DND-41 (cell line): Measurements from ENCODE around the gene LMO3.

Experiments
- ATAC-seq: fragments of 200-7000 bp; cut with Tn5 transposase; 3 replicates; pipeline ENCODE4 v1.9.1; 2021; ENCODE audit warnings: low read depth; ENCODE audit not compliant: insufficient read depth
- DNase-seq: peaks from one replicate; pipeline ENCODE4 v3.0.0-alpha.2; 2020
- H2AFZ ChIP-seq: 2 replicates; pipeline ENCODE4 v1.6.0; 2012; ENCODE audit warnings: low read depth, low read length
- H3K27ac ChIP-seq: 2 replicates; pipeline ENCODE4 v1.5.1; 2012; ENCODE audit warnings: low read length, inconsistent platforms
- H3K27me3 ChIP-seq: fragments of 200-600 bp; sonication (generic); 2 replicates; pipeline ENCODE4 v1.6.0; 2012; ENCODE audit warnings: low read length, mild to moderate bottlenecking, inconsistent platforms; ENCODE audit not compliant: insufficient read depth, poor library complexity
- H3K36me3 ChIP-seq: 2 replicates; pipeline ENCODE4 v1.5.1; 2012; ENCODE audit warnings: low read length, inconsistent platforms; ENCODE audit not compliant: insufficient read depth
- H3K4me1 ChIP-seq: 2 replicates; pipeline ENCODE4 v1.5.1; 2012; ENCODE audit warnings: mild to moderate bottlenecking, low read length; ENCODE audit not compliant: insufficient read depth
- H3K4me2 ChIP-seq: 2 replicates; pipeline ENCODE4 v1.6.0; 2012; ENCODE audit warnings: mild to moderate bottlenecking, moderate library complexity, low read length, inconsistent platforms; ENCODE audit not compliant: insufficient read depth
- H3K4me3 ChIP-seq, 2 experiments: fragments of 200-600 bp in 1 of 2; shearing (Covaris generic) in 1 of 2; 2 replicates each; pipeline ENCODE4 v1.5.1; 2012 to 2016; ENCODE audit warnings: inconsistent platforms in 2 of 2, low read length in 2 of 2, mild to moderate bottlenecking in 2 of 2, low read depth in 1 of 2, moderate library complexity in 1 of 2
- H3K79me2 ChIP-seq: 2 replicates; pipeline ENCODE4 v1.6.0; 2012; ENCODE audit warnings: low read length, inconsistent platforms; ENCODE audit not compliant: insufficient read depth
- H3K9ac ChIP-seq: 2 replicates; pipeline ENCODE4 v1.6.0; 2012; ENCODE audit warnings: low read depth, mild to moderate bottlenecking, inconsistent platforms, low read length, moderate library complexity
- H3K9me3 ChIP-seq: 2 replicates; pipeline ENCODE4 v1.5.1; 2012; ENCODE audit warnings: low read length, moderate library complexity, mild to moderate bottlenecking, inconsistent platforms; ENCODE audit not compliant: insufficient read depth, severe bottlenecking
- H4K20me1 ChIP-seq: 2 replicates; pipeline ENCODE4 v1.6.0; 2012; ENCODE audit warnings: low read length; ENCODE audit not compliant: insufficient read depth
- EZH2 ChIP-seq: IDR thresholded peaks from 3 replicates; pipeline ENCODE4 v1.6.1; 2012; ENCODE audit warnings: borderline replicate concordance, low read depth, mild to moderate bottlenecking, moderate library complexity, low read length, inconsistent platforms; ENCODE audit not compliant: severe bottlenecking
- TF ChIP-seq, protein P1 (sequence below): IDR thresholded peaks from 2 replicates; pipeline ENCODE4 v1.5.1; 2012; ENCODE audit warnings: borderline replicate concordance, low read length, moderate library complexity, mild to moderate bottlenecking; ENCODE audit not compliant: poor library complexity, severe bottlenecking; ENCODE audit errors: extremely low read depth

LMO3 gene

DNA sequence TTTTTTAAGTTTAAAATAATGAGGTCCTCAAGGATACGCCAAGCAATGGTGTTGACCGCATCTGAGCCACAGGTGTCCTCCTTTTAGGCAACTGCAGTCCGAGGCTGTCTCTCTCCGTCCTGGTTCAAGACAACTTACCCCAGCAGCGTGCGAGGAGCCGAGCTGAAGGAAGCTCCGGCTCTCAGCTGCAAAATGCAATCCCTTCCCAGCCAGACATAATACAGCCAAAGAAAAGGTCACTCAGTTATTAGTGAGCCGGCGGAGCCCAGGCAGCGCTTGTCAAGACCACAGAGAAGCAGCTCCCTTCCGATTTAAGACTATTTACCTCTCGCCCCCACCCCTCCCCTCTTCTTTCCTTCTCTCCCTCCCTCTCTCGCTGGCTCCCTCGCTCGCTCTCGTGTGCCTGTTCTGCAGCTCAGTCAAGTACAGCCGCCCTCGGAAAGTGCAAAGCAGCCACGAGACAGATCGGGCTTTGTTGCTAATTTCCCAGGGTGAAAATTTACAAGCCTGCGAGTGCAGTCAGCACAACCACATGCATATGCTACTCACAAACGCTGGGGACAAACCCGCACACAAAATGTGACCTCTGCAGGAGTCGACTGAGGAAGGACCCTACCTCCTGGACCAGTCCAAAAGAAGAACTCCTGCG, 363 bp upstream of the LMO3 start:
- H3K36me3 ChIP-seq = no peaks in the 10 kb centered on the region
- H3K9ac ChIP-seq = no peak overlapping the region
- no peaks in the 10 kb centered on the region for H3K79me2 ChIP-seq
- H3K4me2 ChIP-seq = no peak overlapping the region
- ATAC-seq = no peak
- H3K9me3 ChIP-seq = no peaks in the 10 kb centered on the region
- DNase-seq = no peak
- no peak overlapping the region for H2AFZ ChIP-seq
- no peak overlapping the region for H3K4me3 ChIP-seq
- no peak for TF ChIP-seq EZH2
- TF ChIP-seq, protein P1, sequence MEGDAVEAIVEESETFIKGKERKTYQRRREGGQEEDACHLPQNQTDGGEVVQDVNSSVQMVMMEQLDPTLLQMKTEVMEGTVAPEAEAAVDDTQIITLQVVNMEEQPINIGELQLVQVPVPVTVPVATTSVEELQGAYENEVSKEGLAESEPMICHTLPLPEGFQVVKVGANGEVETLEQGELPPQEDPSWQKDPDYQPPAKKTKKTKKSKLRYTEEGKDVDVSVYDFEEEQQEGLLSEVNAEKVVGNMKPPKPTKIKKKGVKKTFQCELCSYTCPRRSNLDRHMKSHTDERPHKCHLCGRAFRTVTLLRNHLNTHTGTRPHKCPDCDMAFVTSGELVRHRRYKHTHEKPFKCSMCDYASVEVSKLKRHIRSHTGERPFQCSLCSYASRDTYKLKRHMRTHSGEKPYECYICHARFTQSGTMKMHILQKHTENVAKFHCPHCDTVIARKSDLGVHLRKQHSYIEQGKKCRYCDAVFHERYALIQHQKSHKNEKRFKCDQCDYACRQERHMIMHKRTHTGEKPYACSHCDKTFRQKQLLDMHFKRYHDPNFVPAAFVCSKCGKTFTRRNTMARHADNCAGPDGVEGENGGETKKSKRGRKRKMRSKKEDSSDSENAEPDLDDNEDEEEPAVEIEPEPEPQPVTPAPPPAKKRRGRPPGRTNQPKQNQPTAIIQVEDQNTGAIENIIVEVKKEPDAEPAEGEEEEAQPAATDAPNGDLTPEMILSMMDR = no peak
- H3K27ac ChIP-seq = no peak overlapping the region
- no peaks in the 10 kb centered on the region for H3K4me1 ChIP-seq
- H3K27me3 ChIP-seq = no peaks in the 10 kb centered on the region
- no peaks in the 10 kb centered on the region for H4K20me1 ChIP-seq

DNA sequence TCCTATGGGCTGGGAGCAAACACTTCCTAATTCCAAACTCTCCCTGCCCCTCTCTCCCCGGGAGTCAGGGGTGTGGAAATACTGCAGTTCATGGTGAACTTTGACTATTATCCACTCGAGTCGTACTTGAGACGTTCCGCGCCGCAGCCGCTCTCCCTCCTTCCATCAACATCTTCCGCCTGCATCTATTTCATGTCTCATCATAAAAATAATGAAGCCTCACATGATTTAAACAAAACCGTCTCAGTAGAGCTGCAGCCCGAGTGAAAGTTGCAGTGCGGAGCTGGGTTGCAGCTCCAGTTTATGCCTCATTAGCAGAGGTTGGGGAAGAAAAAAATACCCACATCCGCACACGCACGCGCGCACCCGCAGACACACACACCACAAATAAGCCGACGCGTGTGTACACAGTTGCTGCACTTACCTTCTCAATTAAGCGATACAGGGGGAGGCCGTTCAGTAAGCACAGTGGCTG, 283 bp downstream of the LMO3 start:
- no peak overlapping the region for H3K9ac ChIP-seq
- H3K9me3 ChIP-seq = no peaks in the 10 kb centered on the region
- no peak overlapping the region for H3K27ac ChIP-seq
- TF ChIP-seq, protein P1 = no peak
- TF ChIP-seq EZH2 = no peak
- no peaks in the 10 kb centered on the region for H3K79me2 ChIP-seq
- H2AFZ ChIP-seq = no peak overlapping the region
- H3K4me2 ChIP-seq = no peak overlapping the region
- H3K27me3 ChIP-seq = no peaks in the 10 kb centered on the region
- H3K4me3 ChIP-seq = no peak overlapping the region
- DNase-seq (no peak), ATAC-seq (no peak)
- H3K4me1 ChIP-seq = no peaks in the 10 kb centered on the region
- no peaks in the 10 kb centered on the region for H4K20me1 ChIP-seq
- H3K36me3 ChIP-seq = no peaks in the 10 kb centered on the region

DNA sequence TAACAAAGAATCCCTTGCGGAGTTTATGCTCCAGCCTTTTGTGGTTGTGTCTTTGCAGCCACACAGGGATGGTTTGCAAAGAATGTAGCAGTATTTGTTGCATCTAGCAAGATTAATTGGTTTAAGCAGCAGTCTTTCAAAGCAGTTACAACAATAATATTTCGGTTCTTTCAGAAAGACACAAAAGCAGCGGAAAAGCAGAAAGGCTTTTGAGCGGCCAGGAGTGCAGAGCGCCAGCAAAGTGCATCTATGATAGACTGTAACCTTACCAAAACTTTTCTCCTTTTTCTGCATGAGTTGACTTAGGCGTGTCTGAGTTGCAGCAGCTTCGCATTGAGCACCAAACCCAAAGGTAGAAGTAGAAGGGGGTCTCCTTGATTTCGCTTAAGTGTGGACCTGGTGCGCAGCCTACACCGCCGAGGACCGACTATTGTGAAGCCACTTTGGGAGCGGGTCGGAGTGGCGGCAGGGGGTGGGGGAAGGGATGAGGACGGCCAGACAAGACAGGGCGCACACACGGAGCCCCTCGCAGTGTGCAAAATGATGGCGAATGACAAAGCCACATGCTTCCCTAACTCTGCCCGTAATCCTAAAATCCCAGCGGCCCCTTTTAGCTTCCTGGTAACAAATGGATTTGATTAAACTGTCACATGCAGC, 1.2 kb downstream of the LMO3 start:
- Histone ChIP-seq H3K27ac (no peak overlapping the region), H3K9ac (no peak overlapping the region), H3K9me3 (no peaks in the 10 kb centered on the region), H3K79me2 (no peaks in the 10 kb centered on the region), H2AFZ (no peak overlapping the region), H3K4me2 (no peak overlapping the region), H3K4me3 (no peak overlapping the region), H3K36me3 (no peaks in the 10 kb centered on the region), H4K20me1 (no peaks in the 10 kb centered on the region), H3K4me1 (no peaks in the 10 kb centered on the region), H3K27me3 (no peaks in the 10 kb centered on the region)
- TF ChIP-seq EZH2 = no peak
- TF ChIP-seq, protein P1 = no peak
- no peak for ATAC-seq
- DNase-seq = no peak
